ENCODE data around the gene NAV2.

NAV2 gene

DNA sequence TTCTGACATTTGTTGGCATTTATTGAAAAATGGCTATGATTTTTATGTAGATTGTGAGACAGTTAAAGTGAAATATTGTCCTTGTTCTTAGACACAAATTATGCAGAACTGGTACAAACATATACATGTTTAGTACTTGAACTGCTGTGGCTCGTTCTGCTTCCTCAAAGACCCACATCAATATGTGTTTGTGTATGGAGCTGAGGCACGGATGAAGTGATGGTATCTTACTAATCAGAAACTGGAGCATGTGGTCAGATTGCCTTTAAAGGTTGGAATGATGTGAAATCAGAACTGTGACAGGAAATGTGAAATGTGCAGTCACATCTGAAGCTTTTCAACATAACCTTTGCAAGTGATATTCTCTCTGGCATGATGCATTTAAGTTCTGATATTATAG, 130.4 kb downstream of the NAV2 start:
- DNase-seq = no peak

DNA sequence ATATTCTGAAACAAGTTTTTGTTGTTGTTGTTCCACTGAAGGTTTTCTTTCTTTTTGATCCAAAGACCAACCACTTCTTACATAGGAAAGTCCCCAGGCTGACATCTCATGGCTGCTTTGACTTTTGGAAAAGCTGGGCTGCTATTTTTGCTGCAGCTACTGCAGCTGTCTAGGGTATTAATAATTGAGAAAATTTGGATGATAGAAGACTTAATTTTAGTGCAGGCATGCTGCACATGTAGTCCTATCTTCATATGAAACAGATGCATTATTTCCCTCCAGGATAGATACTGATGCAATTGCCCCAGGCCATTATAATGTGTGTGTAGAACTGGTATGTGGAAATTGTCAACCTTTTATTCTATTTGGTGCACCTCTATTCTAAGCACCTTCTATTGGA, 131.4 kb downstream of the NAV2 start:
- DNase-seq = no peak

DNA sequence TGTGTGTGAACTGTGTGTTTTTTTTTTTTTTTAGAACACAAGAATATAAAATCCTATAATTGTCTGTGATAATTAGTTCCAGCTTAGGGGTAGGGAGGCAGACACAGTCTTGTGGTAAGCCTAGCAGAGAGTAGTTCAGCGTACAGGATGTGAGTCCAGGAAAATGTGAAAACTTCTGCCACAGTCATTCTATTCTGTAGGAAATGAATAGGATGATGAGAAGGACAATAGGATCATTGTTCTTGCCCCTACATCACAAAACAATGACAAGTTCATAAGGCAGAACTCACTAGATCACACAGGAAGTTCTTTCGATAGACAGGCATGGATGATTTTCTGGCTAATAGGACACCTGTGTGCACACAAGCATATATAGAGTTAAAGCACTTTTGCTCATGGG, 132.2 kb downstream of the NAV2 start:
- DNase-seq = no peak

DNA sequence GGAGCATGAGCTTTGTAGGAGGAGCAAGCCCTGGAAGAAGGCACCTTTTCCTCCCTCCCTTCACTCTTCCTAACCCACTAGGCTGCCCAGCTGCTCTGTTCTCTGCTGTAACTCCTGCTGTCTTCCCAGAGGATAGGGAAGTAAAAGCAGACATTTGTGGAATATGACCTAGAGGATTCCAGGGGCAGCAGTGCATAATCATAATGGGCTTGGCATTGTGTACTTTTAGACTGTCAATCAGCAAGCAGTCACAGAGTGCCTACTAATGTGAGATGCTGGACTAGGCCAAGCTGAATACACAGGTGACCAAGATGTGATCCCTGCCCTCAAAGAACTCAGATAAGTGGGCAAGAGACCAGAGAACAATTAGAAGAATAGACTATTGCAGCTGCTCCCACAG, 133.0 kb downstream of the NAV2 start:
- no peak for DNase-seq

DNA sequence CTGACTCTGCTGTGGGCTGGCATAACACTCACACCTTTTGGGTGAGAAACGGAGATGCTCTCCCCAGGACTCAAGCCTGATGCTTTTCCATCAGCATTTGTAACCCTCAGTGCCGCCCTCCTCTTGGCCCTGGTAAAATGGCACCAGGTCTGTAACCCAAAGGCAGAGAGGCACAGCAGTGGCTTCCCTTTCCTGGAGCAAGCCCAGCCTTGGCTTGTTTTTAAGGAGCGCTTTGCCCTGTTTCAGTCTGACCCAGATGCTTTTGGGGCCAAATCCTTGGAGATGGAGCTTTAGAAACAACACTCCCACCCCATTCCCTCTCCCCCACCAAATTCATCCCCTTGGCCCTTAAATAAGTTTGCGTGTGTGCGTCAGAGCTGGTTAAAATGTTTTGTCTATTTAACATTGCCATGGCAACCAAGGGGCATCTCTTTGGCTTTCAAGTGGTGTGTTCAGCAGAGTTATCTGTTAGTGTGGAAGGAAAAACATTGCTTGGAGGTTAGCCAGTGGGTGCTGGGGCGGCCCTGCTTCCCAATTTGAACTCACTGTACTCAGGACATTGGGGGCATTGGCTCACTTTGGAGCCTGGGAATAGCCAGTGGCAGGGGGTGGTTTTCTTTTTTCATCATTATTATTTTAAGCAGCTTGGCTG, 134.1 kb downstream of the NAV2 start:
- DNase-seq = no peak

DNA sequence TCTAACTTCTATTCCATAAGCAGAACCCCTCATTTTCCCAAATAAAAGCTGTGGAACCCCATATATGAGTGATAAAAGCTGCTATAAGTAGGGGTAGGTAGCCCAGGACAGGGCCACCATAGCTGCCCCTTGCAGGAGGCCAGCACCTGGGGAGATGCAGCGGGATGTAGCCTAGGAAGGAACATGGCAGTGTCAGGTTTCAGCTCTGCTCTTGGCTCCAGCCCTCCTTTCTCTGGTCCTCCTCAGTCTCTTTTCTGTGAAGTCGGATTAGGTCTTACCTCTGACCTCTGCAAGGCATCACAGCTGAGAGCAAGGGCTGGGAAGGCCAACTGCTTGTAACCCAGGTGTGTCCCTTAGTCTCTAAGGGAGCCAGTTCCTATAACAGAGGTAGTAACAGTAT, 135.6 kb downstream of the NAV2 start:
- DNase-seq = no peak

DNA sequence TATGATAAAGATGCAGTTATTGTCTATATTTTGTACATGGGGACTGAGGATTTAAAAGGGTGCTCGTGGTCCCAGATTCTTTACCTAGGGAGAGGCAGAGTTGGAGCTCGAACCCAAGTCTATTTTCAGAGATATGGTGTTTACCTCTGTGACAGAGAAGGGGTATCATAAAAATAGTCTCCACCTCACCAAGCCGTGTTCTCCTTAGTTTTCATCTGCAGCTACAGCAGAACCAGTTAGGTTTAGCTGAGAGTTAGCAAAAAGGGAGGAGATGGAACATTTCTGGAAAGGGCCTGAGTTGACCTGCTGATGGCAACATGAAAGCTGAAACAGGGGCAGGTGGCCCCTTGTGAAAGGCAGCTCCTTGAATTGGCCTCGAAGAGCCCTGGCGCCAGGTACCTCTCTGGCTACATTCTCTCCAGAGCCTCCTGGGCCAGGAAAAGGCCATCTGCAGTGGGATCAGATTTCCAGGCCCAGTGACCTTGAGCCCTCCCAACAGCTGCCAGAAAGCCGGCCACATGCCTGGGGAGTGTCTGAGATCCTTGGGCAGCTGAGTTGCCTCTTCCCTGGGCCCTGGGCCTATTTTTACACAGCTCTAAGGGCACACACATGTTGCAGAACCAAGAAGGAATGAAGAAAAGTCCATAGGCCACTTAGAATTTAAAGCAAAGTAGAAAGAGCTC, 136.6 kb downstream of the NAV2 start:
- no peak for DNase-seq

DNA sequence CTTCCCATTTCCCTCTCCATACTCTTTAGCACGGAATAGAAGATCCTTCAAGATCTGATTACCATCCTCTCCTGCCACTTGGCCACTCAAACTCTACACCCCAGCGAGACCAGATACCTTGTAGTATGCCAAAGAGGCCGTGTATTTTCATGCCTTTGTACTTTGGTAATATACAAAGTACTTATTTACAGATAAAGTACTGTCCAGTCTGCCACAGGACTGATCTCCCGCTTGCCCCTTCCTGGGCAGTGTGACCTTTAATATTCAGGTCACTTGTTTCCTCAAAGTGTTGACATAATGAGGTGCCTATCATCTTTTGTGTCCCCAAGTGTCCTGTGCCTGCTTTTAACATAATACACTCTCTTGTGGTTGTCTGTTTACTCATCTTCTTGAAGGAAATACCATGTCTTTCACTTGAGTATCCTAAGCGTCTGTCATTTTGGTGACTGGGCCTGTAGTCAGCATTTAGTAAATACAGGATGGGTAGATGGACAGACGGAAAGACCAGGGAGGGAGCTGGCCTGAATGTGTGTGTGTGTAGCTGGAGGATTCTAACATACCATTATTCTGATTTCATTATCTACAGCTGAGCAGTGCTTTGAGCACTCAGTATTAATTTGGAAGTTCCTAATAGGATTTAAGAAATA, 137.4 kb downstream of the NAV2 start:
- DNase-seq = no peak

DNA sequence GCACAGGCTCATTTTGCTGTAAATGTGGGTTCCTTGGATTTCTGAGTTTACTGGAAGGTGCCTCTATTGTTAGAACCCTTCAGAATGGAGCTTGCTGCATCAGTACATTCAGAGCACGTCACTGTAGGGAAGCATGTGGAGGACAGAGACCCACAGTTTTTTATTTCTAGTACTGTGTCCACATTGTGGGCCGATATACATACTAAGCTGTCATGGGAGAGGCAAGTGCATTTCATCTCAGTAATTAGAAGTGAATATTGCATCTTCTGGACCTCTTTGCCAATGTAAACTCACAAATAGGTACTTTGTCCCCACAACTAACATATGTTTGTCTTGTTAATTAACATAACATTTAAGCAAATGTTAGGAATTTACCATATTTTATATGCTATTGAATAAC, 139.7 kb downstream of the NAV2 start:
- no peak for DNase-seq

DNA sequence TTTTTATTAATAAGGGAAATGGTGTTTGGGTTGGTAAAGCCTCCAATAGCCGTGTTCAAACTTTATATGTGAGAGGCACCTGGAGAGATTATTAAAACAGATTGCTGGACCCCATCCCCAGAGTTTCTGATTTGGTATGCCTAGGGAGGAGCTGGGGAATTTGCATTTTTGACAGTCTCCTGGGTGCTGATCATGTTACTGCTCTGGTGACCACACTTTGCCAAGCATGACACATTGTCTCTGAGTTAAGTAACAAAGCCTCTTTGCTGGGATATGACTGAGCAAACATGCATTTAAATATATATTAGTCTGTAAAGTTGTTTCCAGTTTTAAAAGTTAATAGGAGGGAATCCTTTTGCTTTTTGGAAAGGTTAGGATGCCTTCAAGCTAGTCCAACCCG, 140.4 kb downstream of the NAV2 start:
- DNase-seq = no peak

DNA sequence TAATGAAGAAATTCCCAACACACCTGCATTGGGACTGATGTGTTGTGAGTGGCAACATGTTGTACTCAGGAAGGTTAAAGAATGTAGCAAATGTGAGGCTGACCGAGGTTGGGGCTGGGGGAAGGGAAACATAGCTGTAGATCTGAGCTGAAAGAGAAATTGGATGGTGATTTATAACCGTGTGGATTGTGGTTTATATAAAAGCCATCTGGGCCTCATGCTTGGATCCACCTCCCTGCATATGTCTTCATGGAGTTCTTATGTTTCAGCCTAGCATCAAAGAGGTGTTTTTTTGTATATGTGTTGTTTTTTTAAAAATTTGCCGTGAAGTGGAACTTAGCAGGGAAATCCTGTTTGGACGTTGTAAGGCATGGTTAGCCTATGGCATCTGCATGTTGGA, 141.3 kb downstream of the NAV2 start:
- DNase-seq = no peak

DNA sequence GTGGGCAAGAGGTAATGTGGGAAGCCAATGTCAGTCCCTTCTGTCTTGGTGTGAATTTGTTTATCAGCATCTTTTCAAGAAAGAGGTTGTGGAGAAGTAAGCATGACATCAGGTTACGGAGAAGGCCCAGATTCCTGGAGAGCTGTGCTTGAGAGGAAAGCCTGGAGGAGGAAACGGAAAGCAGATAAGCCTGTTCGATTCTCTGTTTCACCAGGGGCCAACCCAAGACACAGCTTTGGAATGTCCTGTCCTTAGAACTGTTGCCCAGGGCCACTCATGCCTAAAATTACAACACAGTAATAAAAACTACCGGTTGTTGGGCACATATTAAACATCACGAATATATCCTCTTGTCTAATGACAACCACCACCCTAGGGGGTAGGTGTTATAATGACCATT, 148.5 kb downstream of the NAV2 start:
- no peak for DNase-seq

DNA sequence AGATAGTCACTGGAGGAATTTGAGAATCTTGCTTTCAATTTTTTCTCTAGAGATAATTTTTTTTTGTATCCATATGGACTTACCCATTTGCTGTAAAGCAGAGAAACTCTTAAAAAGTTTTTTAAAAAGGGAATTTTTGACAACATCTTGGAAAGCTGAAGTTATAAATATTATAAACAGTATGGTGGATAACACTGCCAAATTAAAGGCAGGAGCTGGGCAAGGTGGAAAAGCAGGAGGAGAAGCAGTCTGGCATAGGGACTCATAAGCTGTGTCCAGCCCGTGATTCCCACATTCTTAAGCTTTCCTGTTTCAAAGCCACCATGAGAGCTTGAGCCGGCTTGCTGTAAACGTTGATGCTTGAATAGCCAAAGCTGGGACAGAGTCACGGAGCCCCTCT, 149.5 kb downstream of the NAV2 start:
- DNase-seq = no peak

DNA sequence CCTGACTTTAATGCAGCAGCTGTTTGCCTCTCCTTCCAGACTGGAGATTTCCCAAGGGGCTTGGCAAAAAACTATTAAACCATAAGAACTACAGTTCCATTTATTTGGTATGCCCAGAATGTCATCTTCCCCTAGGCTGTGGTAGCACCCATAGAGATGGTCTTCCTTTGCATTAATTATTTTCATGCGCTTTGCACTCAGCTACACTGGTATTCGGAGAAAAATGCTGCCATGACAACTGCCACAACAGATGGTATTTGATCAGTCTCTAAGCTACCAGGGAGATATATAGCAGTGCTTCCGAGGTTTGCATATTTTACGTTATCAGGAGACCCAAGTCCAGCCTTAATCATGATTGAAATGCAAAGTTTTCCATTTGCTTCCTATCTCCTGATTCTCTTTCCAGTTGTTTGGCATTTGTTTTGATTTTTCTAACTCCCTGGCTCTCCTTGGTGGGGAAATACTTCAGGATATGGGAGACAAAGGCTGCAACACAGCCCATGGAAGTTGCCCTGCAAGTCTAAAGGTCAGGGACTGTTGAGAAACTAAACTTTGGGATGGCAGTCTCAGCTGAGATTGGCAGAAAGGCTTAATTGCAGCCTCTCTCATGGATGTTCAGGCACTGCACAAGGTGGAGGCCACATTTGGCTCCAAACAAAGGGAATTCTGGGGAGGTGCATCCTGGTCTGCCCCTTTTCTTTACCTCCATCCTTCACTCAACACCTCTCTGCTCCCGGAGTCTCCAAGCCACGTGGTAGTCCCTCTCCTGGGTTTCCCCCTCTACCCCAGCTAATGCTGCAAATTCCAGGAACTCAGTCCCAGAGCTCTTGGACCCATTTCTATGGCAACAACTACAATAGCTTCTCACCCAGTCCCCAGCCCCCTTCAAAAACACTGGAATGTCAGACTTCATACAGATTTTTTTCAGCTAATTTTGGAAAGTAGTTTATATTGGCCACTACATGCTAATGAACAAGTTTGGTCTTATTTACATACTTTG, 151.8 kb downstream of the NAV2 start:
- DNase-seq = no peak

DNA sequence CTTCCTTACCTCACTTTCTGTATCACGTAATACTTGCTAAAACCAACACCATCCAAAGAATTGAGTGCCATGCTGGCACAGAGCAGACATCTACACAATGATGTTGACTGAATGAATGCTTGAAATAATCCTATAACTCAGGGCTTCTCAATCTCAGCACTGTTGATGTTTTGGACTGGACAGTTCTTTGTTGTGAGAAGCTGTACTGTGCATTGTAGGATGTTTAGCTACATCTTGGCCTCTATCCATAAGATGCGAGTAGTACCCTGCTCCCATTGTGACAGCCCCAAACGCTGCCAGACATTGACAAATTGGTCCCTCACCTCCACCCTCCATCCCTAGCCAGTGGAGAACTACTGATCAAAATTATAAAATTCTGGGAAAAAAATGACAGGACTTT, 153.4 kb downstream of the NAV2 start:
- DNase-seq = no peak

DNA sequence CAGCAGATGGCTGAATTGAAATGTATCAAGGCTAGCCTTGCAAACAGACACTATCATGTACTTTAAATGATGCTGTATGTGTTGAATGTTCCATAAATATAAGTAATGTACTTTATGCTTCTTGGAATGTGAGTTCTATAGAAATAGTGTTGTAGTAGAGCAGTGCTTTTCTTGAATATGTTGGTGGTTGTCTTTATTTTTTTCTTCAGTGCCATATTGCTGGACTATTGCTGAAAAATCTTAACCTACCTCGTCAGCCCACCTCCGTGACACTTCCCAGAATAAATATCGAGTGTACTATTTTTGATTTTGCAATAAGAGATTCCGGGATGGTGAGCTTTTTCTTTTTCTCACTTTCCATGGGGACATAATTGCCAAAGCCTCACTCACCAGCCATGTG, 153.9 kb downstream of the NAV2 start:
- DNase-seq = no peak

DNA sequence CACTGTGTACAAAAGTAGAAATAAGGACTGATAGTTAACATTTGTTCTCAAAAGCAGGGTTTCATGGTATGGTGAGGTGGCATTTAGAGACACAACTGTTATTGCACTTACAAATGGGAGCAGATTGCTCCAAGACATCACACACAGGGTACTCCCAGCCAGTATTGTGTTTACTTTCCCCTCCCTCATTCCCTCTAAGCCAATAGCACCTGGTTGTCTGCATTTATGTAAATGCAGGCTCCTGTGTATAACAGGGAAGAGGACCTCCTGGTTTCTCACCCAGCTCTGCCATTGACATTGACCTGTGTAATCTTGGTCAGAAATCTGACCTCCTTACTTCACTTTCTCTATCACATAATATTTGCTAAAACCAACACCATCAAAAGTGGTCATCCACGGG, 154.4 kb downstream of the NAV2 start:
- no peak for DNase-seq

DNA sequence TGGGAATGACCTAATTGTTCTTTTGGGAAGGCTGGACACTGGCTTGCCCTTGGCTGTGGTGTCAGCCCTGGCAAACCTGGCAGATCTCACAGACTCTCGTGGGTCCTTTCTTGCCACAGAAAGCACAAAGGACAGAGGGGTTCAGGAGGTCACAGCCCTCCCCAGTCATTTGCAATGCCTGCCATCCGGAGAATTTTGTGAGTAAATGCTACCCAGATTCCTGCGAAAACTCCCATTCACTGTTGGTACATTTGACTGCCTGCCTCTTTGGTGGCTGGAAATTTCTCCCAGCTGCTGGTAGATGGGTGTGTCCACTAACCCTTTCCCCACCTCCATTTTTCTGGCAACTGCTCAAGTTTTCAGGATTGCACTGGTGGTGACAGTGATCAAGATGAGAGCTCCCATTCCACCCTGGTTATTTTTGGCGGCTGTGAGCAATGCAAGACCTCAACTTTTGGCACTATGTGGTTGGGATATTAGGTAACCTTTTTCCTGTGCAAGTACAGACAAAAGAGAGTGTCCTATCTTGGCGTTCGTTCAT, 155.7 kb downstream of the NAV2 start:
- no peak for DNase-seq

DNA sequence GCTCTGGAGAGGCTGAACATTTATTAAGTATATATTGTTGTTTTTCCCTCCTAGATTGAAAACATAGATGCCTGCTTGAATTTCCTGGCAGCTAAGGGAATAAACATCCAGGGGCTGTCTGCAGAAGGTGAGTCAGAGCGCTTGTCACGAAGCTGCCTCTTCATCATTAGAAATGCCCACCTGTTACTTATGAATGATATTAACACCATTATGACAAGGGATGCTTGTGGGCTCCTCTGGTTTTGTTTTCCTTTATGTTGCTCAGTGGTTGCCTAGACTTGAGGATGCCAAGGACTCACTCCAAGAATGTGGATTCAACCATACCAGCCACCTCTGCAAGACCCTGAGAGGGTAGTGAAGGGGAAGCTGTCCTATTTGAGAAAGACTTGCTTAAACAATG, 156.2 kb downstream of the NAV2 start:
- DNase-seq = no peak

DNA sequence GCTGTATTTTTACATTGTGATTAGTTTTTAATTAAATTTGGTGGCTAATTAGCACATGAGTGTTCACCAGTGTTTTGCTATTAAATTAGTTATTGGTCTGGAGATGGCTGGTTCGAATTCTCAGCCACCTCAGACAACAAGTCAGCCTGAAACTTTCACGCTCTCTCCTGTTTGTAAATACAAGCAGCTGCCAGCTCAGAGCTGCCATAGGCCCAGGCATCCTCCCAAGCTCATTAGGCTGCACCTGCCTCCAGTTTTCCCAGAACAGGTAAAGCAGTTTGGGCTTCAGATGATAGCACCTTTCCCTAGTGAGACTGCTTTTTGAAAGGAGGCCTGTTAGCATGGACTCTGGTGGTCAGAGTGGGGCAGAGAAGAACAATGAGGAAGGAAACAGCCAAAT, 156.8 kb downstream of the NAV2 start:
- no peak for DNase-seq

DNA sequence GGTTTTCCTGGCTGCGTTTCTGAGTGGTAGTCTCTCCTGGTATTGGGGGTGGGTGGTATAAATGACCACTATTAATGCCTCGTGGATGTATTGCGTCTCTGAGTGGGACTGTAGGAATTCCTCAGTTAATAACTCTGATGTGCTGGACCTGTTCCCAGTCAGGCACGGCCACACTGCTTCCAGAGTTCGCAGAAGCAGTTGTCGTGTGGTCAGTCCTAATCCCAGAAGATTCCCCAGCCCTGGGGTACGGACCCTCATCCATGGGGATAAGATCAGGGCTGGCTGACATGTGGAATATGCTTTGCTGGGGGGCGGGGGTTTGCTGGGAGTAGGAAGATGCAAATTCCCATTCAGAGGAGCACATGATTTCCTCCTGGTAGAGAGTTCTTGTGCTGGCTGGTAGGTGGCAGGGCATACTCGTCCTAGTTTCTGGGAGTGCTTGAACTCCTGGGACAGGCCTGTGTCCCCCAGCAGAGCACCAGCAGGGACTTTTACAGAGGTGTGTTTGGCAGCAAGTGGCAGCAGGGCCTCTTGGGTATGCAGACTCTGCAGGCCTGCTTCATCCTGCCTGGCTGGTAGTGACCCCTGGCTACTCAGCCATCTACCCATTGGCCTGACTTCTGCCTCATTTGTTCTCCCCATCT, 157.4 kb downstream of the NAV2 start:
- no peak for DNase-seq

DNA sequence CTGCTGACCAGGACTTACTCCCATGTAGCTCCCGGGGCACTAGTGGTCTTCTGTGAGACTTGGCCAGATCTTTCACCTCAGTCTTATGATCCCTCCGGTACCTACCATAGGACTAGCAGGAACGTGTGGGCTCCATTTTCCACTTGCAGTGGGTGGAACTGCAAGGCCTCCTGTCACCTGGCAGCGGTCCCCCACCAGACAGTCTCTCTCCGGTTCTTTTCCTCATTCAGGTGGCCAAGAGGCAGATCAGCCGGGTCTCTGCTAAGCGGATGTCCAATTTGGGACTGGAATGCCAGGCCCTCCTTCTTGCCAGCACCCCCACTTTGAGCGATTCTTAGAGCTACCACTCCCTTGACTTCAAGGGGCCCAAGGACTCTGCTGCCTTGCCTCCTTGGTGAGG, 158.9 kb downstream of the NAV2 start:
- no peak for DNase-seq

Measured in AML-193 (cell line).